CD1c-positive myeloid dendritic cell (primary cell): Measurements from ENCODE around the gene DCBLD2.
"Not testable (repeated sequence)": the region's sequence is repeated elsewhere in the genome, so short reads cannot be mapped to it uniquely, and the experiment has no call there.

Source experiments
- DNase-seq: peaks from one replicate; pipeline ENCODE4 v3.0.0-alpha.2; 2016; ENCODE audit errors: extremely low spot score

Gene DCBLD2

DNA sequence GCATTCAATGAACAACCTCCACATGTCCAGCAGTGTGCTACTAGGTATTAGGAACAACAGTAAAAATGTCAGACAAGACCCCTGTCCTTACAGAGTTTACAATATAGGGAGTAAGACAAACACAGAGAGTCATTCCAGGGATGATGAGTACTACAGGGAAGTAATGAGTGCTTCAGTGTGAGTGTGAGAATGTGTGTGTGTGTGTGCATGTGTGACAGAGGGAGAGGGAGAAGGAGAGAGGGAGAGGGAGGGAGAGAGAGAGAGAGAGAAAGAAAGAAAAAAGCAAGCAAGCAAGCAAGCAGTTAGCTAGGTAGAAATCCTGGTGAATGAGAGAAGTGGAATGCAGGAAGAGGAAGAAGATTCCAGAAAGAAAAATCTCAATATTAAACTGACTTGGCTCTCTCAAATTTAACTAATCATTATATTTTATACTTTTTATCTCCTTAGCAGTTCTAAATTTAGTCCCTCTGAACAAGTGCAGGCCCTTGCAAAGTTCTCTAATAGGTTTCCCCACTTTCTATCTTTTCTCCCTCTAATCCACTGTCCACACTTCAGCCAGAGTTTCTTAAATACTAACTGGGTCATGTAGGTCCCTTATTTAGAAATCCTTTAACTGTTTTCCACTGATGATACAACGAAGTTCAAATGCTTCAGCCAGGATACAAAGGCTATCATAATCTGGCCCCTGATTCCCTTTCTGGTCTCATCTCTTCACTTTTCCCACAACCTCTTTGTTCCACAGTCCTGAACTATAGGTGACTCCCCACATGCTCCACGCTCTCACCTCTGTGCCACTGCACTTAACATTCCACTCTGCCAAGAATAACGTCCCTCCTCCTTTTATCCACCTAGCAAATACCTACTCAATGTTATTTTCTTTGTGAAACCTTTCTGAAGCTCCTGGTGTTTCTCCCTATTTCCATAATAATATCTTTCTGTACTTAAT lies 10.3 kb downstream of the DCBLD2 start:
- DNase-seq: no peak

DNA sequence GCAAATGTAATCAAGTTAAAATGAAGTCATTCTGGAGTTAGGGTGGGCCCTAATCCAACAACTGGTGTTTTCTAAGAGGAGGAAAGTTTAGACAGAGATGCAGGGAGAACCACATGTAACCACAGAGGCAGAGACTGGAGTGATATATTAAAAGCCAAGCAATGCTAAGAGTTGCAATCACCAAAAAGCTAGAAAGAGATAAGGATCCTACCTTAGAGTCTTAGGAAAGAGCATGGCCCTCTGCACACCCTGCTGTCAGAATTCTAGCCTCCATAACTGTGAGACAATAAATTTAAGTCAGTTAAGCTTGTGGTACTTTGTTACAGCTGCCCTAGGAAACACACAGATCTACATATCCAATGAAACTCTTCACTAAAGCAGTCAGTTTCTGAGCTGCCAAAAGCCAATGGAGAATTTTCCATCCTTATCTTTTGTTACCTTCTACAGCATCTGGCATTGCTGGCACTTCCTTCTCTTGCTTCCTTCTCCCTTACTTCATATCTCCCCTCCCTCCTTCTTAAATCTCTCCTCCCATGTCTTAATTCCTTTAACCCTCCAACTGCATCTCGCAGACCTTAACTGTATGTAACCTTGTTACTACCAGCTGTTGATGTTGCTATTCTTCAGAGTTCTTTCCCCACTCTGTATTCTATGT lies 11.2 kb downstream of the DCBLD2 start:
- no peak for DNase-seq

DNA sequence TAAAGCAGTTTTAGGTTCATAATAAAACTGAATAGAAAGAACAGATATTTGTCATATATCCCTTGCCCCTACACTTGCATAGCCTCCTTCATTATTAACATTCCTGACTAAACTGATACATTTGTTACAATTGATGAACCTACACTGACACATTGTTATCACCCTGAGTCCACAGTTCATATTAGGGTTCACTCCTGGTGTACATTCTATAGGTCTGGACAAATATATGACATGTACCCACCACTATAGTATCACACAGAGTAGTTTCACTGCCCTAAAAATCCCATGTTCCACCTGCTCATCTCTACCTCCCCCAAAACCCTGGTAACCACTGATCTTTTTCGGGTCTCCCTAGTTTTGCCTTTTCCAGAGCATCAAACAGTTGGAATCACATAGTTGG lies 13.8 kb downstream of the DCBLD2 start:
- DNase-seq: no peak

DNA sequence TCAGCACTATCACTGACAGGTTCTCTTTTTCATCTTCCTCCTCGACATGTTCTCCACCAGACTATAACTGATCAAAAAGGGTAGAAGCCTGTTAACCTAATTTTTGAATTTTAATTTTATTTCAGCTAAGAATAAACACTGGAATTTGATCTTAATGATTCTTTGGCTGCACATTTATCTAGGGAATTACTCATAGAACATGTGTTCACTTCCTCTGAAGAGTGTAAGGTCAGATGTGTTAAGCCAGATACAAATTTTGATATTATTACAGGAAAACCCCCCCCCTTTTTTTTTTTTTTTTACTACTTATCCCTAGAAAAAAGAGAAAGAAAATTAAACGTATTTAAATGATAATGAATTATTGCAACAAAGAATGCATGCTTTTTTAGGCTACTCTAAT lies 15.0 kb downstream of the DCBLD2 start:
- DNase-seq: no peak

DNA sequence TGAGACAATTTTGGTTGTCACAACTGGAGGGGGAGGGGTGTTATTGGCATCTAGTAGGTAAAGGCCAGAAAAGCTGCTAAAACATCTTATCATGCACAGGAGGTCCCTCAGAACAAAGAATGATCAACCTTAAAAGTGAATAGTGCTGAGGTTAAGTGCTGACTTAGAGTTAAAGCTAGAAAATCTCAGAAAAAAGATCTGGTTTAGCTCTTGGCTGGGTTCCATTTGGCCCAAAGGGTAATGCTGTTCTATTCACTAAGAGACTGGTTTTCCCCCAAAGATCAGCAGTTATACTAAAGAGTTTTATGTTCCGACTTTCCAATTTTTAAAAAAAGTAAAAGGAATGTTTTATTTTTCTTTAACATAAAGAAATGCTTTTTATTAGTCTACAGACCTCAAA lies 15.6 kb downstream of the DCBLD2 start:
- DNase-seq: no peak

DNA sequence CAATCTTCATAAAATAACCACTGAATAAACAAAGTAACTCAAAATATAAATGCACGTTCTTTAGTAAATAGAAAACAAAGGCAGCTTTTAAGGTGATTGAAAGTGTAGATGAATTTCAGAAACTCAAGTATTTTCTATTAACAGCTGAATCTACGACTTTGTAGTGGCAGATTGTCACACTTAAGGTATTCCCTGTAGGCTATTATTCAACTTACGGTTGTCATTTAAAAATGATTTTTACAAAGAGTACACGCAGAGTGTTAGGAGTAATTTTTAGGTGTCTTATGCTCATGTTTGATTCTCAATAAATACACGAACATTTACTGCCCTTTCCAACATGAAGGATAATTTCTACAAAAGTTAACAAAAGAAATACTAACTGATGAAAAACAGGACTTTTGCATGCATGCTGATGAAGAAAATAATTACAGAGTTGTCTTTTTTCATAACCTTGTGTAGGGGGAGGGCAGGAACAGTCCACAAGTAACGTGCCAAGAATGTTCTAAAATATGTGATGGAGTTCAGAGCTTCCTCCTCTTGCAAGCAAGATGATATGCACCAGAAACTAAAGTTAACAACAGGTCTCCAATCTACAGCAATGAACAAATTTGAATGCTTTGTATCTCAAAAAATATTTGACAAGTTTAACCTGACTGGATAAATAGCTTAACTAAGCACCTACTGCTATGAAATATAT lies 16.7 kb downstream of the DCBLD2 start:
- no peak for DNase-seq

DNA sequence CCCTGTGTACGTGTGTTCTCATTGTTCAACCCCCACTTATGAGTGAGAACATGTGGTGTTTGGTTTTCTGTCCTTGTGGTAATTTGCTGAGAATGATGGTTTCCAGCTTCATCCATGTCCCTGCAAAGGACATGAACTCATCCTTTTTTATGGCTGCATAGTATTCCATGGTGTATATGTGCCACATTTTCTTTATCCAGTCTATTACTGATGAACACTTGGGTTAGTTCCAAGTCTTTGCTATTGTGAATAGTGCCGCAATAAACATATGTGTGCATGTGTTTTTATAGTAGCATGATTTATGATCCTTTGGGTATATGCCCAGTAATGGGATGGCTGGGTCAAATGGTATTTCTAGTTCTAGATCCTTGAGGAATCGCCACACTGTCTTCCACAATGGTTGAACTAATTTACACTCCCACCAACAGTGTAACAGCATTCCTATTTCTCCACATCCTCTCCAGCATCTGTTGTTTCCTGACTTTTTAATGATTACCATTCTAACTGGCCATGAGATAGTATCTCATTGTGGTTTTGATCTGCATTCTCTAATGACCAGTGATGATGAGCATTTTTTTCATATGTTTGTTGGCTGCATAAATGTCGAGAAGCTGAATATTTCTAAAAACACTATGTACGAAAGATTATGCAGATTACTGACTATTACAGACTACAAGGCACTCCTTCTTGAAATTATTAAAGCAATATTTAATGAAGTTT lies 18.7 kb downstream of the DCBLD2 start:
- not testable (repeated sequence) for DNase-seq

DNA sequence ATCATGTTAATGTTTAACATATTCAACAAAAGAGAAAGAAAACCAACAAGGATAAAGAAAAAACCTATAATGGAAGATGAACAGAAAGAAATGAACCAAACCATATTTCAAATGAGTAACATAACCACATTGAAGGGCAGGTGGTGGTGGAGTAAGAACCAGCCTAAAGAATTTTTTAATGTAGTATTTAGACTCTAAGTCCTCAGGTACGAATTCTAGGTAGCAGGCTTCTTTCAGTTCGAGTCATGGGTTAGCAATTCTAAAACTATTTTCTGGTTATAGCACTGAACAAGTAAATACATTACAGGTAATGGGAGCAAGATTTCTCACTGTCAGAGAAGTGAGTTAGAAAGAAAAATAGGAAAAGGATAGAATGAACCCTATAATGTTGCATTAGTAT lies 24.4 kb downstream of the DCBLD2 start:
- no peak for DNase-seq

DNA sequence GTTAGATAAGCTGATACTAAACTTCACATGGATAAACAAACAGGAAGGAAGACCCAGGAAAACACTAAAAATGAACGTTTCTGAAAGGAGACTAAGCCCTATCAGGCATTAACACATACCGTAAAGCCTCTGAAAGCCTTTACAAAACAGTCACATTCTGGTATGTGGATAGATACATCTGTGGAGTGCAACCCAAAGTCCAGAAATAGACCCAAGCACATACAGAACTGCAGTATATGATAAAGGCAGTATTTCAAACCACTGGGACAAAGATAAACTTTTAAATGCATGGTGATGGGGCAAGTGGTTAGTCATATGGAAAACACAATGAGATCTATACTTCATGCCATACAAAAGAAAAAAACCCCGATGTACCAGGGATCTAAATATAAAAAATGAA lies 26.0 kb downstream of the DCBLD2 start:
- no peak for DNase-seq

DNA sequence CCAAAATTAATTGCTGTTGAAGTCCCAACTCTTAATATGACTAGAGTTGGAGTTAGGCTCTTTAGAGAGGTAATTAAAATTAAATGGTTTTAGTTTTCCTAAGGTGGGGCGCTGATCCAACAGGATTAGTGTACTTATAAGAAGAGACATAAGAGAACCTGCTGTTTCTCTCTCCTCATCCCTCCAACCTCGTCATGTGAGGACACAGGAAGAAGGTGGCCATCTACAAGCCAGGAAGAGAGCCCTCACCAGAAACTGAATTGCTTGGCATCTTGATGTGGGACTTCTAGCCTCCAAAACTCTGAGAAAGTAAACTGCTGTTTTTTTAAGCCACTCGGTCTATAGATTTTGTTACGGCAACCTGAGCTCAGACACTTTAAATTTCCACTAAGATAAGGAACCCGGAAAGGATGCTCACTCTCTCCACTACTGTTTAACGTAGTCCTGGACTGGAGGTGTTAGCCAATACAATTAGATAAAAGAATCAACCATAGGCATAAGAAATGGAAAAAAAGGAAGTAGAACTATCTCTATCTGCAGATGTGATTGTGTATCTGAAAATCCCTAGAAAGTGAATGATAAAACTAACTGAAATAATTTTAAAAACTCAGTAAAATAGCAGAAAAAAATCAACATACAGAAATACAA lies 26.8 kb downstream of the DCBLD2 start:
- no peak for DNase-seq

DNA sequence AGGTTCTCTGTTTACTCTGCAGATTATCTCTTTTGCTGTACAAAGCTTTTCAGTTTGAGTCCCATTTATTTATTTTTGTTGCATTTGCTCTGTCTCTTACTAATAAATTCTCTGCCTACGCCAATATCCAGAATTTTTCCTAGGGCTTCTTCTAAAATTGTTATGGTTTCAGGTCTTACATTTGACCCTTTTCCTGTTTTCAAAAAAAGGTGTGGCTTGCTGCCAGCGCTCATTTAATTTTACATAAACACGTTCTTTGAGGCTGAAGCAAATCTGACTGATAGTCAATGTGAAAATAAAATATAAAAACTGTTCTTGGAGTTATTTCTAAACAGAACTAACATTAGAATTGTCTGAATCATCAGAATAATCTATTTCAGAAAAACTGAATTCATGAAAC lies 32.1 kb downstream of the DCBLD2 start:
- no peak for DNase-seq

DNA sequence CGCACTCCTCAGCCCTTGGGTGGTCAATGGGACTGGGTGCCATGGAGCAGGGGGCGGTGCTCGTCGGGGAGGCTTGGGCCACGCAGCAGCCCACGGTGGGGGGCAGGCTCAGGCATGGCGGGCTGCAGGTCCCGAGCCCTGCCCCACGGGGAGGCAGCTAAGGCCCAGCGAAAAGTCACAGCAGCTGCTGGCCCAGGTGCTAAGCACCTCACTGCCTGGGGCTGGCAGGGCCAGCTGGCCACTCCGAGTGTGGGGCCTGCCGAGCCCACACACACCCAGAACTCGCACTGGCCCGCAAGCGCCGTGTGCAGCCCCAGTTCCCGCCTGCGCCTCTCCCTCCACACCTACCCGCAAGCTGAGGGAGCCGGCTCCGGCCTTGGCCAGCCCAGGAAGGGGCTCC lies 43.5 kb downstream of the DCBLD2 start:
- not testable (repeated sequence) for DNase-seq

DNA sequence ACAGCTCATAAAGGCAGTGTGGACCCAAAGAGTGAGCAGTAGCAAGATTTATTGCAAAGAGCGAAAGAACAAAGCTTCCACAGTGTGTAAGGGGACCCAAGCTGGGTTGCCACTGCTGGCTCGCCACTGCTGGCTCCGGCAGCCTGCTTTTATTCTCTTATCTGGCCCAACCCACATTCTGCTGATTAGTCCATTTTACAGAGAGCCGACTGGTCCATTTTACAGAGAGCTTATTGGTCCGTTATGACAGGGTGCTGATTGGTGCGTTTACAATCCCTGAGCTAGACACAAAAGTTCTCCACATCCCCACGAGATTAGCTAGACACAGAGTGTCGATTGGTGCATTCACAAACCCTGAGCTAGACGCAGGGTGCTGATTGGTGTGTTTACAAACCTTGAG lies 44.2 kb downstream of the DCBLD2 start:
- DNase-seq: not testable (repeated sequence)

DNA sequence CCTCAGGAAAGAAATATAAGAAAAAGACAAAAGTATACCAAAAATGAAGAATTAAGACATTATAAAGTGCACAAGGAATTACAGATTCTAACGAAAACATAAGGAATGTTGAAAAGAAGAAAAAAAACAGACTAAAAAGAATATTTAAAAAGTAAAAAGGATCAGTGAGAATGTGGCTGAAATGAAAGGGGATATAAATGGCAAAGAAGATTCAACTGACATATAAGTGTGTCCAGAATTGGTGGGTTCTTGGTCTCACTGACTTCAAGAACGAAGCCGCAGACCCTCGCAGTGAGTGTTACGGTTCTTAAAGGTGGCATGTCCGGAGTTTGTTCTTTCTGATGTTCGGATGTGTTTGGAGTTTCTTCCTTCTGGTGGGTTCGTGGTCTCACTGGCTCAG lies 44.8 kb downstream of the DCBLD2 start:
- no peak for DNase-seq

DNA sequence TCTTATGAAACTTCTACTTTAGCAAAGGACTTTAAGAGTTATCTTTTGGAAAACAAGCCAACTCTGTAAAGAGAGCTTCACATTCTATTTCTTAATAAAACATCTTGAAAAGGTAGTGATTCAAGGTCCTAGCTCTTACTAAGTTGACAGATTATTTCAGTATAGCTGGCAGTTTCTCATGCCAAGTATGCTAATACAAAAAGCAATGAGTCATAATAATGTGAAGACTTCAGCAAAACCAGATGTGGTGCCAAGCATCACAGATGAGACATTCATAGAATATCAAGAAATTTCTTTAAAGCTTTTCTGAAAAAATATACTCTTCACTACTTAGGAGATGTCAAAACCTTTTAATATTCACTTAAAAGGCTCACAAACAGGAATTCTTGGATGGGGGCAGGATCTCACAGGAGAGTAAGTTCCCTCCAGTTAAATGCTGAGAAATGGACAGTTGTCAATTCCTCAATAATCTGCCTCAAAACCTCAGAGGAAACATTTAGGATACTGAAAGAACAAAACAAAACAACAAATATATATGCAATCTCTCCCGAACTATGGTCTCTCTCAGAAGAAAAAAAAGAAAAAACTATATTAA lies 45.6 kb downstream of the DCBLD2 start:
- DNase-seq: no peak

DNA sequence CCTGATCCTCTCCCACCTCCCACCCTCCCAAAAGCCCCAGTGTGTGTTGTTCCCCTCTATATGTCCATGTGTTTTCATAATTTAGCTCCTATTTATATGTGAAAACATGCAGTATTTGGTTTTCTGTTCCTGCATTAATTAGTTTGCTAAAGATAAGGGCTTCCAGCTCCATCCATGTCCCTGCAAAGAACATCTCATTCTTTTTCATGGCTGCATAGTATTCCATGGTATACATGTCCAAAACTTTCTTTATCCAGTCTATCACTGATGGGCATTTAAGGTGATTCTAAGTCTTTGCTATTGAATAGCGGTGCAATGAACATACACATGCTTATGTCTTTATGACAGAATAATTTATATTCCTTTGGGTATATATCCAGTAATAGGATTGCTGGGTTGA lies 53.4 kb downstream of the DCBLD2 start:
- DNase-seq: no peak

DNA sequence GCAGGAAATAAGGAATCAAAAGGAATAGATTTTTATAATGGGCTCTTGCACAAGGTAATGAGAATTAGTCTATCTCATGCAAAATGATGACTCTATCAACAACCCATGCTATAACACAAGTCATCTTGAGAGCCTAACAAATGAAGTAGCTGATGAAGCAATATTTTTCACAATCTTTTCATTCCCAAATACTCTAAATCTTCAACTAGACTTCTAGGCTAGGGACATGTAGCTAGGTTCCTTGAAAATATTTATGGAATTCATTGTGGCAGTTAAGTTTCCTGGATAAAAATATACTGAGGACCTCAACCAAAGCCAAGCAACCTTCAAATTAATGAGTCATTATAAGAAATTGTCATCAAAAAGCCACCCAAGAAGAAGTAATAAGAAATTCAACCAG lies 55.4 kb downstream of the DCBLD2 start:
- DNase-seq: no peak

DNA sequence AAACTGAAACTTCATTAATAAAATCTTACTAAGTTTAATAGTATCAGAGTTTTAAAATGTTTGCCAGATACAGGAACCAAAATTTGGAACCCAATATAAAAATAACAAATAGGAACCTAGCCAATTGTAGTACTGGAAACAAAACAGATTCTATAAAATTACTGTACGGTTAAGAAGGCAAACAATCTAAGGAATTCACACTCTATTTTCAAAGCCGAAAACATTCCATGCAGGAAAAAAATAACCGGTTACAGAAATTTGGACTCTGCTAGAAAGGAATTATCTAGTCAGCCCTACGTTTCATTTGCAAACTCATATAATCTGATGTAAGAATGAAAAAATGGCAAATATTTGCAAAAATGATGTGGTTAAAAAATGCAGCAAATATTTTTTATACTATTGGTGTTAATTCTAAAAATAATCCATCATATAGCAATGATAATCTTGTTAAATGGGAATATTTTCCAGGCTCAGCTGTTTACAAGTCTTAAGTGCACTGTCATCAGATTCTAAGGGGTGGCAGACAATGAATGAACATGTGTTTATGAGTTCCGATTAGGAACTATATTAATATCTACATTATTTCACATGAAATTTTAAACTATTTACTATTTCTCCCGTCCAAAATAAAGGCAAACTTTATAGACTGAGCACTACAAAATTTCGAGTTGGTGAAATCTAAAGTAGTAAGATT lies 58.1 kb downstream of the DCBLD2 start:
- no peak for DNase-seq

DNA sequence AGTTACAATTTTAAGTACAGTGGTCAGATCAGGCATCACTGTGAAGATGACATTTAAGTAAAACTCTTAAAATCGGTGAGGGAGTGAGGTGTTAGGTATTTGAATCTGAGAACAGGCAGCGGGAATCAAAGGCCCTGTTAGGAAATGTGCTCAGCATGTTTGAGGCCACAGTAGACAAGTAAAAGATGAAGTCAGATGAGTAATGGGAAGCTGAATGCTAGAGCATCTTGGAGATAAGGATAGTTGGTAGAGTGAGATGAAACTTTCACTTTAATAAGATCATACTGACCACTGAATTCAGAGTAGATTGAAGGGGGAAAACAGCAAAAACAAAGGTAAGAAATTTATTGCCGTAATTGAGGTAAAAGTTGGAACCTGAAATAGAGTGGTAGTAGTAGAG lies 61.6 kb downstream of the DCBLD2 start:
- DNase-seq: no peak

DNA sequence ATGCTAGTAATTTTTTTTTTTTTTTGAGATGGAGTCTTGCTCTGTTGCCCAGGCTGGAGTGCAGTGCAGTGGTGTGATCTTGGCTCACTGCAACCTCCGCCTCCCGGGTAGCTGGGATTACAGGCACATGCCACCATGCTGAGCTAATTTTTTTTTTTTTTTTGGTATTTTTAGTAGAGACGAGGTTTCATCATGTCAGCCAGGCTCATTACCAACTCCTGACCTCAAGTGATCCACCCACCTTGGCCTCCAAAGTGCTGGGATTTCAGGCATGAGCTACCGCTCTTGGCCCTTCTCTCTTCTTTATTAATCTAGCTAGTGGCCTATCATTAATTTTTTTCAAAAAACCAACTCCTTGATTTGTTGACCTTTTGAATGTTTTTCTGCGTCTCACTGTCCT lies 70.4 kb downstream of the DCBLD2 start:
- DNase-seq: not testable (repeated sequence)
